HG03097 (cell line): ENCODE data around the gene SORBS2.

Source experiments
- ATAC-seq: cut with Tn5 transposase; IDR thresholded peaks from one replicate; pipeline ENCODE4 v1.9.1; 2021; ENCODE audit not compliant: unreplicated experiment, low FRiP score

The SORBS2 gene

DNA sequence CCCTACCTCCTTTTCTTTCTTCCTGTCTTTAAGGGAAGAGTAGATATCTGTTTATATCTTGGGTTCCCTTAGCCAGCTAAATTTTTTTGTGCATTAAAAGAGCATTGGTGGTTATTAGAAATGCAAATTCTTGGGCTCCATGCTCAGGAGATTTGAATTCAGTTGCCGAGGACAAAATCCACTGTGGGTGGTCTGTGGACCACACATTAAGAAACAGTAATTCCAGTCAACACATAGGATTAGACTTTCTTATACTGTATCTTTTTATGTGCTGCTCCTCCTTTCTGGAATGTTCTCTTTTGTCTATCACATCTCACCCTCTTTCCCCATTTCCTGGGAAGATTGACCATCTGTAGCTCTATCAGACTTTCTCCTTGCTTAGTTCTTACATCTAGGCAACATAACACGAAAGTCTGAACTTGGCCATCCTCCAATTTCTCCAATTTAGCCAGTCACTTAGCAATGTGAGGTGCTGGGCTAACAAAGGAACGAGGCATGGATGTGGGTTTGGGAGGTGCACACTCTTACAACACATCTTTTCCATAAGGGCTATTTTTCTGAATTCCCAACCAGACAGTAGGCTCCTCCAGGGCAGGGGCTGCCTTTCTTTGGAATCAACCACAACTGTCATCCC lies 271.4 kb downstream of the SORBS2 start:
- ATAC-seq, result no peak

DNA sequence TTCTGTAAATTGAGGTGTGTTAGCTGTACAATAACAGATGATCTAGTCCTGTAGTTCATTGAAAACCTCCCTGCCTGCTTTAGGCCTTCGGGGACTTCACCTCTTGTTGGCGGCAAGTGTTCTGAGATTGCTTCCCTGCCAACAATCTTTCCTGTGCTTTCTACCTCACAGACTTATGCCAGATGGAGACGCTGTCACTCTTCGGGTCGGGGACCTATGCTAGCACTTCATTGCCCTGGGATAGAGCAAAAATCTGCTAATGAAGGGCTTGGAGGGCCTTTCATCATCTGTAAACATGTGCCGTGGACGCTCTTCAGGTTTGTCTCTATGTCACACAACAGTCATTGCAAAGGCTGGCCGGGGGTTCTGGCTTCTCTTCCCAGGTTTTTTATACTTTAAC lies 272.0 kb downstream of the SORBS2 start:
- ATAC-seq, result no peak

DNA sequence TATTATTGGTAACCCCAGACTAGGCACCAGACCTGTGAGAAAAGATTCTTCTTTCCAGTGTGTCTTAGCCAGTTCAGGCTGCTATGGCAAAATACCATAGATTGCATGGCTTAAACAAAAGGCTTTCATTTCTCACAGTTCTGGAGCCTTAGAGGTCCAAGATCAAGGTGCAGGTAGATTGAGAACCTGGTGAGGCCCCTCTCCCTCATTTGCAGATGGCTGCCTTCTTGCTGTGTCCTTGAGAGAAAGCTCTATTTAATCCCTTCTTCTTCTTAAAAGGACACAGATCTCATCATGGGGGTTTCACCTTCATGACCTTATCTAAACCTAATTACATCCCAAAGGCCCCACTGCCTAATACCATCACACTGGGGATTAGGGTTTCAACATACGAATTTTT lies 273.2 kb downstream of the SORBS2 start:
- ATAC-seq, result no peak

DNA sequence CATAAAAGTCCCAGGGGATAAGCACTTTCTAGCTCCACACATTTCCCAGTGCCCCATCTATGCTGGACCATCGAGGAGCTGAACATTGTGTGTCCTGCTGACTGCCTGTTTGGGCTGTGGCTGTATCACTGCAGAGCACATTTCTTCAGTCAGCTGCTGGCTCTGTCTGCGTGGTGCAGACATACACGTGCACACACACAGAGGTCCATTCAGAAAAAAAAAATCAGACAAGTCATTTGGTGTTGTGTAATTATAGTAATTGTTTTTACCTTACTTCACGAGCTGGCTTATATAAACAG lies 275.6 kb downstream of the SORBS2 start:
- ATAC-seq, result no peak

DNA sequence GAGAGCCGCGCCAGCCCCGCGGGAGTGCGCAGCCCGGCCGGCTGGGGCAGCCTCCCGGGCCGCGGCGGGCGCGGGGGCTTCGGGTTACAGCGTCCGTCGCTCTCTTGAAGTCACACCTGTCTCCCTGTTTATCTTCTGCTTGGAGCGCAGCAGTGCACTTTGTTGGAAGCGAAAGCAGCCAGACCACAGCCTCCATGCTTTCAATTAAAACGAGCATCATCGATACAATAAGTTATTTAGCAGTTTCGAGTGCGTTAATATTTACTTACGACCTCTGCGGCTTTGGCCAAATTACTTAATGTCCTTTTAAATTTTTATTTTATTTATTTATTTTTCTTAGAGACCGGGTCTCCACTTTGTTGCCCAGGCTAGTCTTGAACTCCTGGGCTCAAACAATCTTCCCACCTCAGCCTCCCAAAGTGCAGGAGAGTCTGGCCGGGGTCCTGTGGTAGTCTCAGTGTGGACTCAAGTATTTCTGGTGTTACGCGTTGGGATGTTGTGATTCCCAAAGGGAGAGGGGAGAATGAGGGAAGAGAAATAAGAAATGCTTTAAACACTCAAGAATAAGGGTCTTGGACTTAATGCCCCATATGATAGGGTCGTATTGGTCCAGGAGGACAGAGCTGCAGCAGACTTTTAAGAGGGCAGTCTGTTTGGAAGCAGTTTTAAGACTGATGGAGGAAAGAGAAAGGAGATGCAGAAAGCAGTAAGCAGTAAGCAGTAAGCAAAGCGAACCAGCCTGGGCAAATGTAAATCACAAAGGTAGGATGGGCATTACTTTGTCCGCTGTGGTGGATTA lies 276.2 kb downstream of the SORBS2 start:
- no peak for ATAC-seq
